ENCODE measurements around the gene CENPS. TPM values are rescaled to one million over a fixed set of nuclear protein-coding genes. Genes with fewer than 3 reads are reported as not detected.
A peak's percentile ranks its signal among the peaks of the same experiment; 100 is the strongest.

CENPS gene
- total and polyA plus RNA-seq, 9 of the 15 experiments (the other 6 are each of a cell fraction or from before 2014, with no cell fraction given): 10.2 to 36.0 (median 26.0) TPM

- TF ChIP-seq NONO (IDR thresholded peaks at IDR 0.05; ENCODE audit: low read depth in 2 of 2, low read length in 1 of 2) (no peak), ZNF274 (IDR thresholded peaks at IDR 0.05; ENCODE audit: borderline replicate concordance, low read depth, low read length) (no peak), ARID1B (IDR thresholded peaks at IDR 0.05) (no peak; the same call in 1 of the 2 replicates), CREB1 (IDR thresholded peaks at IDR 0.05) (no peak), CREB1 (CRISPR knock-in tag; IDR thresholded peaks at IDR 0.05) (no peak), ZNF212 (CRISPR knock-in tag; IDR thresholded peaks at IDR 0.05) (no peak), ETS2 (tag; IDR thresholded peaks at IDR 0.05; ENCODE audit: borderline replicate concordance, poor library complexity, severe bottlenecking) (no peak), TRIM24 (IDR thresholded peaks at IDR 0.05) (peak in 1 of 2 experiments; percentile 20; a peak in 1 of 4 replicates), POLR3A (IDR thresholded peaks at IDR 0.05; ENCODE audit: borderline replicate concordance, extremely low read depth, insufficient read depth, insufficient read length) (no peak), GTF2B (IDR thresholded peaks at IDR 0.05; ENCODE audit: extremely low read depth, insufficient read length) (peak; percentile 18), HDAC1 (IDR thresholded peaks at IDR 0.05) (peak in 1 of 2 experiments; percentile 44; a peak in 1 of 4 replicates), ZNF197 (CRISPR knock-in tag; IDR thresholded peaks at IDR 0.05; ENCODE audit: low read depth) (no peak), CC2D1A (IDR thresholded peaks at IDR 0.05) (no peak), TCF7L2 (IDR thresholded peaks at IDR 0.05; ENCODE audit: low read depth, low read length) (no peak), LARP7 (IDR thresholded peaks at IDR 0.05) (no peak), DDX20 (tag; IDR thresholded peaks at IDR 0.05; ENCODE audit: low read depth) (no peak), ATF7 (IDR thresholded peaks at IDR 0.05) (no peak), CHCHD3 (CRISPR knock-in tag; IDR thresholded peaks at IDR 0.05) (no peak), MED1 (CRISPR knock-in tag; IDR thresholded peaks at IDR 0.05; ENCODE audit: borderline replicate concordance) (no peak), GTF2A2 (tag; IDR thresholded peaks at IDR 0.05) (0 out of 2 replicates have a peak, but pooled peaks have one; percentile 16), ZBTB7A (IDR thresholded peaks at IDR 0.05; ENCODE audit: borderline replicate concordance, control insufficient read depth, low read depth, low read length) (no peak), ZC3H8 (IDR thresholded peaks at IDR 0.05) (0 out of 2 replicates have a peak, but pooled peaks have one; percentile 44), KDM2B (CRISPR knock-in tag; IDR thresholded peaks at IDR 0.05) (no peak), CHD4 (IDR thresholded peaks at IDR 0.05; ENCODE audit: insufficient read depth, insufficient replicate concordance, low read depth, low read length, poor library complexity, severe bottlenecking) (no peak), PREB (CRISPR knock-in tag; IDR thresholded peaks at IDR 0.05) (no peak), TAF1 (IDR thresholded peaks at IDR 0.05; ENCODE audit: control insufficient read depth, extremely low read depth, insufficient read depth, low read length, severe bottlenecking) (peak; percentile 49), RBM14 (IDR thresholded peaks at IDR 0.05; ENCODE audit: borderline replicate concordance, insufficient read depth, low read depth, low read length) (no peak)
Observed at GRCh38 chr1:10473145-10473765, 43.0 kb downstream of the CENPS start (continued).

Data from K562 (cell line).